CD4-positive, alpha-beta T cell treated with Interleukin-21 for 1 hour (primary cell): ENCODE data around the gene HBA2.
"Not testable (repeated sequence)": the region's sequence is repeated elsewhere in the genome, so short reads cannot be mapped to it uniquely, and the experiment has no call there.

ENCODE experiments used
- DNase-seq: peaks from one replicate; pipeline ENCODE4 v3.0.0-alpha.2; 2020

HBA2 gene

GRCh38 chr16:172374-172941, at the start of gene HBA2:
Gene HBA2, plus strand, starts transcription at chr16:172876. Its CDS starts 37 bp downstream, at chr16:172913.
- DNase-seq = not testable (repeated sequence)

- peak; percentile 45 for DNase-seq
Observed at GRCh38 chr16:123558-124350, 48.9 kb upstream of the HBA2 start.

- no peak for DNase-seq
Observed at GRCh38 chr16:125011-125410, 47.7 kb upstream of the HBA2 start.

GRCh38 chr16:129075-129474, 43.6 kb upstream of the HBA2 start:
- no peak for DNase-seq

GRCh38 chr16:130533-131173, 42.0 kb upstream of the HBA2 start:
- DNase-seq = no peak

GRCh38 chr16:132120-132519, 40.6 kb upstream of the HBA2 start:
- no peak for DNase-seq

GRCh38 chr16:133716-134115, 39.0 kb upstream of the HBA2 start:
- DNase-seq = no peak

- peak; percentile 15 for DNase-seq
Observed at GRCh38 chr16:138049-138417, 34.6 kb upstream of the HBA2 start.

- no peak for DNase-seq
Observed at GRCh38 chr16:140175-140857, 32.4 kb upstream of the HBA2 start.

GRCh38 chr16:142405-142967, 30.2 kb upstream of the HBA2 start:
- no peak for DNase-seq

- DNase-seq = no peak
Observed at GRCh38 chr16:143047-143446, 29.6 kb upstream of the HBA2 start.

GRCh38 chr16:143456-143855, 29.2 kb upstream of the HBA2 start:
- no peak for DNase-seq

GRCh38 chr16:144797-145252, 27.9 kb upstream of the HBA2 start:
- no peak for DNase-seq

- no peak for DNase-seq
Observed at GRCh38 chr16:146646-147045, 26.0 kb upstream of the HBA2 start.

- no peak for DNase-seq
Observed at GRCh38 chr16:149024-149660, 23.5 kb upstream of the HBA2 start.

- DNase-seq = no peak
Observed at GRCh38 chr16:152141-153128, 20.2 kb upstream of the HBA2 start, which contains the start of gene HBZ. Gene HBZ, plus strand, starts transcription at chr16:152644. Its CDS starts 266 bp downstream, at chr16:152910.

GRCh38 chr16:153129-153521, 19.6 kb upstream of the HBA2 start:
- DNase-seq = not testable (repeated sequence)

- DNase-seq = not testable (repeated sequence)
Observed at GRCh38 chr16:153550-154216, 19.0 kb upstream of the HBA2 start.

GRCh38 chr16:154217-155030, 18.3 kb upstream of the HBA2 start:
- no peak for DNase-seq

GRCh38 chr16:155031-155398, 17.7 kb upstream of the HBA2 start:
- DNase-seq = no peak
